Right lobe of liver (tissue), 6 donors: ENCODE results near the gene SPATC1L. TPM values are rescaled to one million over a fixed set of nuclear protein-coding genes. Genes with fewer than 3 reads are reported as not detected.
A peak's percentile ranks its signal among the peaks of the same experiment; 100 is the strongest.

ENCODE experiments used
- ATAC-seq, 4 donors: fragments of 200-7000 bp; cut with Tn5 transposase; one replicate each; pipeline ENCODE4 v1.9.1; 2020; ENCODE audit warnings: mild to moderate bottlenecking in 4 of 4, moderate library complexity in 4 of 4
- DNase-seq, 3 donors: peaks; one replicate each; pipeline ENCODE4 v3.0.0-alpha.2; 2020
- H3K27ac ChIP-seq, 3 donors: fragments of 200-600 bp; one replicate each; pipeline ENCODE4 v1.8.0; 2022
- H3K27me3 ChIP-seq, 2 donors: fragments of 200-600 bp; one replicate each; pipeline ENCODE4 v1.8.0; 2022
- H3K36me3 ChIP-seq, 4 donors: fragments of 200-600 bp; sonication (generic) in 1 of 4; one replicate each; pipeline versions ENCODE4 v1.5.1 to v1.8.0; 2017 to 2022; ENCODE audit warnings: control low read depth in 1 of 4
- H3K4me1 ChIP-seq, 4 donors: fragments of 200-600 bp; sonication (generic) in 1 of 4; one replicate each; pipeline versions ENCODE4 v1.5.1 to v1.8.0; 2017 to 2022; ENCODE audit warnings: control low read depth in 1 of 4
- H3K4me3 ChIP-seq, 3 donors: fragments of 200-600 bp; one replicate each; pipeline ENCODE4 v1.8.0; 2022
- H3K9me3 ChIP-seq, 4 donors: fragments of 200-600 bp; sonication (generic) in 1 of 4; one replicate each; pipeline versions ENCODE4 v1.5.1 to v1.8.0; 2017 to 2022; ENCODE audit warnings: control low read depth in 1 of 4
- POLR2A ChIP-seq: fragments of 450-650 bp; IDR thresholded peaks from one replicate; pipeline ENCODE4 v1.6.1; 2017; ENCODE audit warnings: antibody characterized with exemption, mild to moderate bottlenecking
- WGBS: methylation state at CpG from one replicate; pipeline ENCODE4 v1.1.6; 2018; ENCODE audit warnings: low coverage, low lambda C conversion rate; ENCODE audit not compliant: insufficient coverage; ENCODE audit errors: missing lambda C conversion rate; 5-methylcytosine and 5-hydroxymethylcytosine counted together
- intact Hi-C, 2 donors: fragments of 100-400 bp; cut with DNase I; formaldehyde crosslinking; loops; one replicate each; pipeline versions ENCODE4 v1.11.2 to v1.14.1; 2022
- total RNA-seq, 6 experiments: library from RNA; depleted of rRNA in 2 of 6; stranded (reverse); fragments of >200 nt in 2 of 6; fragmentation: NEBNext Ultra II Directional in 3 of 6; extraction: Animal tissue kit (Norgen Biotek cat#: 25700) in 3 of 6; gene quantifications; one replicate each; pipeline versions ENCODE4 v1.1.0 to v1.2.4, GENCODE V29; 2016 to 2023
- TF ChIP-seq, protein P1 (sequence below), 4 donors: fragments of 200-600 bp in 3 of 4; fragments of 450-650 bp in 1 of 4; IDR thresholded peaks; one replicate each; pipeline versions ENCODE4 v1.5.1 to v1.8.0; 2016 to 2022; ENCODE audit warnings: antibody characterized with exemption in 4 of 4, mild to moderate bottlenecking in 2 of 4
- donor health status: DM: no; HTN: yes; CAD: no.
- donor health status: DM: no; HTN: no; CAD: no.
- donor health status: DM: no; HTN: no; CAD: no.
- donor health status: DM: no; HTN: yes; CAD: no.
- donor health status: DM: no; HTN: yes; CAD: no.

The SPATC1L gene
- total RNA-seq, 6 experiments from 2014 or later, result 0.31 to 1.7 (median 0.51) TPM; not detected in 2

DNA sequence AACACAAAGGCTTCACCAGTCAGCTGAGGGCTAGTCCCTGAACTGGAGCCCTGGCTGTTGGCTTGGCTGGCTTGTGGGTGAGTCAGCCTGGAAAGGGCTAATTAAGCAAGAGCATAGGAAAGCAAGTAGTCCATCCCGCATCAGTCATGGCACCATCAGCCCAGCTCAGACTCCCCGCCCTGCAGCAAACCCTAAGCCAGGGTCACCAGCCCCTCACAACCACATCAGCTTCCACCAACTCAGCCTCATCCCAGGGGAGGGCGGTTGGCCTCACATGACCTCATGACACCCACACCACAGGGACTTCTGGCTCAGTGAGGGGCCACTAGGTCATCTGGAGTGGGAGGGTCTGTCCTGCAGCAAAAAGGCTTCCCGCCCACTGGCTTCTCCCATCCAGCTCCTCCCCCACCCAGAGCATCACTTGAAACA lies 7.0 kb upstream of the SPATC1L start:
- intact Hi-C loops, result no loop called here
- H3K36me3 ChIP-seq, result peaks cover 0 to 63% (median 8%) of the 10 kb centered on the region in 4 donors
- ATAC-seq (peak in 1 of 4 donors; percentile 33), DNase-seq (no peak)
- H3K4me1 ChIP-seq, result no peaks in the 10 kb centered on the region
- no peaks in the 10 kb centered on the region for H3K27me3 ChIP-seq
- WGBS, result no CpG with 5 or more reads among the region's 4 CpGs
- H3K4me3 ChIP-seq, result no peak overlapping the region
- no peak for TF ChIP-seq POLR2A
- TF ChIP-seq, protein P1, sequence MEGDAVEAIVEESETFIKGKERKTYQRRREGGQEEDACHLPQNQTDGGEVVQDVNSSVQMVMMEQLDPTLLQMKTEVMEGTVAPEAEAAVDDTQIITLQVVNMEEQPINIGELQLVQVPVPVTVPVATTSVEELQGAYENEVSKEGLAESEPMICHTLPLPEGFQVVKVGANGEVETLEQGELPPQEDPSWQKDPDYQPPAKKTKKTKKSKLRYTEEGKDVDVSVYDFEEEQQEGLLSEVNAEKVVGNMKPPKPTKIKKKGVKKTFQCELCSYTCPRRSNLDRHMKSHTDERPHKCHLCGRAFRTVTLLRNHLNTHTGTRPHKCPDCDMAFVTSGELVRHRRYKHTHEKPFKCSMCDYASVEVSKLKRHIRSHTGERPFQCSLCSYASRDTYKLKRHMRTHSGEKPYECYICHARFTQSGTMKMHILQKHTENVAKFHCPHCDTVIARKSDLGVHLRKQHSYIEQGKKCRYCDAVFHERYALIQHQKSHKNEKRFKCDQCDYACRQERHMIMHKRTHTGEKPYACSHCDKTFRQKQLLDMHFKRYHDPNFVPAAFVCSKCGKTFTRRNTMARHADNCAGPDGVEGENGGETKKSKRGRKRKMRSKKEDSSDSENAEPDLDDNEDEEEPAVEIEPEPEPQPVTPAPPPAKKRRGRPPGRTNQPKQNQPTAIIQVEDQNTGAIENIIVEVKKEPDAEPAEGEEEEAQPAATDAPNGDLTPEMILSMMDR (IDR thresholded peaks at IDR 0.05), result no peak
- no peaks in the 10 kb centered on the region for H3K9me3 ChIP-seq
- H3K27ac ChIP-seq, result no peak overlapping the region

DNA sequence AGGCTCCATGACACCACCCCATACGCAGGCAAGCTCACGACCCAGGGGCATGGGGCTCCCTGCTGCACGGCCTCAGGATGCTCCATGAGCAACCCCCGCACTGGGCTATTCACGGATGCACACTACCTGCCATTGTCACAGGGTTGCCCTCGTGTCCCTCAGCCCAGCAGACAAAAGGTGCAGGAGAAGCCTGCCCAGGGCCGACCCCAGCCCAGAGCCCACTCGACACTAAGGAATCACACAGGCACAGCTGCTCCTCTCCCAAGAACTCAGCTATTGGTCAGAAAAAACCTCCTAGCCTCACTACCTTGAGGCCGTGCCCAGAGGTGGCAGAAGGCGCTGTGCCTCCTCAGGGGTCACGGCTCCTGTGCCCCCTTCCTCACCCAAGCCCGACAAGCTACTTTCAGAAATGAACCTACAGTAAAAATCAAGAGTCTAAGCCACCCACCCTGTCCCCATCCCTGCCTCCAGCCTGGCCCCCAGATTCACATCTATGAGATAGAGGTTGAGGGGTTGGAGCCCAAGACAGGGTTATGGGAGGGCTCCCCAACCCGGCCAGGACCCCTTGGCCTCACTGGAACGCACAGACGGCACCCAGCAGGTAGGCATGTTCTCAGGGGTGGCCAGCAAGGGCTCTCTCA lies 6.4 kb upstream of the SPATC1L start:
- H3K4me1 ChIP-seq, result no peaks in the 10 kb centered on the region
- DNase-seq (no peak), ATAC-seq (peak in 1 of 4 donors; percentile 17)
- TF ChIP-seq, protein P1 (IDR thresholded peaks at IDR 0.05), result no peak
- no peak for TF ChIP-seq POLR2A
- WGBS, result 100% methylated on average over 1 of the region's 15 CpGs
- intact Hi-C loops, result no loop called here
- H3K4me3 ChIP-seq, result no peak overlapping the region
- peaks cover 0 to 56% (median 5%) of the 10 kb centered on the region in 4 donors for H3K36me3 ChIP-seq
- H3K27me3 ChIP-seq, result no peaks in the 10 kb centered on the region
- H3K27ac ChIP-seq, result no peak overlapping the region
- no peaks in the 10 kb centered on the region for H3K9me3 ChIP-seq

DNA sequence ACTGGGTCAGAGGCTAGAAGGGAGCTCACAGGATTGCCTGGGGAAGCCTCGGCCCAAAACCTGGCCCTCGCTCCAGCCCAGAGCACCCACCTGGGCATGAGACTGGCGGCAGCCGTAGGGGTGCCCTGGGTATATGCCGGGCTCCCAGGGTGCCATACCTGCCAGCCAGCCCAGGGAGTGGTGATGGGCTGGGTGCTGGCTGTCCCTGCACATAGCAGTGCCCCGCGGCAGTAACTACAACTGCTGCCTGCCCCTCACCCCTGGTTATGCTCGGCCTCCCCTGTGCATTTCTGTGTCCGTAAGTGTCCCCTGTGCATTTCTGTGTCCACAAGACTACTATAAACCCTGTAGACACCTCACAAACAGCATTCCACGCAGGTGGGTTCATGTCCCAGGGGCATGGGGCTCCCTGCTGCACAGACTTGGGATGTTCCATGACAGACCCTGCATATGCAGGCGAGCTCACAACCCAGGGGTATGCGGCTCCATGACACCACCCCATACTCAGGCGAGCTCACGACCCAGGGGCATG lies 5.8 kb upstream of the SPATC1L start:
- Histone ChIP-seq H3K27me3 (no peaks in the 10 kb centered on the region), H3K9me3 (no peaks in the 10 kb centered on the region), H3K4me3 (no peak overlapping the region), H3K27ac (no peak overlapping the region), H3K36me3 (peaks cover 0 to 50% (median 4%) of the 10 kb centered on the region in 4 donors), H3K4me1 (no peaks in the 10 kb centered on the region)
- TF ChIP-seq, protein P1 (IDR thresholded peaks at IDR 0.05), result no peak
- no peak for TF ChIP-seq POLR2A
- intact Hi-C loops, result no loop called here
- ATAC-seq (peak in 1 of 4 donors; percentile 23), DNase-seq (no peak)
- WGBS, result 100% methylated on average over 1 of the region's 14 CpGs

DNA sequence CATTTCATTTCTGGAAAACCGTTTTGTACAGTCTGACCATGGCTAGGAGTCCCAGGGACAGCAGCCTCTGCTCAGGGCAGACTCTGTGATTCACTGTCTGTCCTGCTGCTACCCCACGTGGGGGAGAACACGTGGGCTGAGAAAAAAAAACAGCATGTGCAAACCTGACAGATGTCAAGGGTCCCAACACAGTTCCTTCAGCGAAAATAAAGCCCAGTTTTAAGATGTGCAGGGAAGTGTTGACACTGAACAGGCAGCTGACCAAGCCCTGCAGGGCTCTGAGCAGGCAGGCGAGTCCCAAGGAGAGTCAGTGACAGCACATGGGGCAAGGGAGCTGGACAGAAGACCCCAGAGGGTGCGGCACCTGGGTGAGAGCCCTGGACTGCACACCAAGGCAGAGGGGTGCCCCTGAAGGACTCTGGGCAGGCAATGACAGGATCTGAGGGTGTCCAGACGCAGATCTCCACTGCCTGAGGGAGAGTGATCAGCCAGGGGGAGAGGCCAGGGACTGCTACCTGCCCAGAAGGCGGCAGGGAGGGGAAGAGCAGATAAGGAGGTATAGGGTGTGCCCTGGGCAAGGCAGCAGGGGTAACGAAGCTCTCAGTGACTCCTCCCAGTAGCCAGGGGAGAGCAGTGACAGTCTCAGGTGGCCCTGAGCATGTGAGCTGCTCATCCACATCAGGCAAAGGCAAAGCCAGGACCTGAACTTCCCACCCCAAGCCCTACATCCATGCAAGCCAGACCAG lies 5.1 kb upstream of the SPATC1L start:
- no peak overlapping the region for H3K4me3 ChIP-seq
- 86% methylated on average over 5 of the region's 9 CpGs for WGBS
- no peaks in the 10 kb centered on the region for H3K27me3 ChIP-seq
- no peak overlapping the region for H3K27ac ChIP-seq
- H3K4me1 ChIP-seq, result no peaks in the 10 kb centered on the region
- no peak for TF ChIP-seq POLR2A
- DNase-seq (no peak), ATAC-seq (peak in 1 of 4 donors; percentile 4)
- no peaks in the 10 kb centered on the region for H3K9me3 ChIP-seq
- peaks cover 0 to 44% (median 4%) of the 10 kb centered on the region in 4 donors for H3K36me3 ChIP-seq
- intact Hi-C loops, result no loop called here
